Ovary (tissue), 9 donors: ENCODE results near the gene NPS. TPM values are rescaled to one million over a fixed set of nuclear protein-coding genes. Genes with fewer than 3 reads are reported as not detected.

ENCODE experiments used
- DNase-seq, 5 donors: peaks; one replicate each; pipeline ENCODE4 v3.0.0-alpha.2; 2019 to 2020
- H3K27ac ChIP-seq, 2 donors: fragments of 200-600 bp; one replicate each; pipeline versions ENCODE4 v1.5.1 to v1.8.0; 2019 to 2022
- H3K27me3 ChIP-seq: fragments of 200-600 bp; one replicate; pipeline ENCODE4 v1.8.0; 2022
- H3K36me3 ChIP-seq: fragments of 200-600 bp; sonication (generic); one replicate; pipeline ENCODE4 v1.5.1; 2019
- H3K4me1 ChIP-seq: one replicate; pipeline ENCODE4 v1.8.1; 2013; ENCODE audit warnings: mild to moderate bottlenecking, moderate library complexity; ENCODE audit not compliant: insufficient read depth
- H3K4me3 ChIP-seq: fragments of 200-600 bp; sonication (generic); one replicate; pipeline ENCODE4 v1.5.1; 2017
- H3K9me3 ChIP-seq, 2 donors: fragments of 200-600 bp in 1 of 2; sonication (generic) in 1 of 2; one replicate each; pipeline versions ENCODE4 v1.5.1 to v1.8.1; 2013 to 2019; ENCODE audit warnings: mild to moderate bottlenecking in 1 of 2, moderate library complexity in 1 of 2
- EP300 ChIP-seq: sonication (generic); formaldehyde crosslinking; IDR thresholded peaks from one replicate; pipeline ENCODE4 v1.6.1; 2017; ENCODE audit warnings: antibody characterized with exemption
- POLR2A ChIP-seq: fragments of 450-650 bp; IDR thresholded peaks from one replicate; pipeline ENCODE4 v1.6.1; 2017; ENCODE audit warnings: antibody characterized with exemption, mild to moderate bottlenecking, moderate library complexity
- WGBS, 3 donors: extraction: QIAGEN DNeasy Blood & Tissue Kit in 1 of 3; methylation state at CpG; one replicate each; pipeline versions ENCODE4 v1.1.5 to v1.1.7; 2013 to 2017; 5-methylcytosine and 5-hydroxymethylcytosine counted together
- intact Hi-C, 4 donors: fragments of 100-400 bp; cut with DNase I; formaldehyde crosslinking; loops; one replicate each; pipeline versions ENCODE4 v1.11.0 to v1.15.1; 2022 to 2023
- polyA plus RNA-seq, 2 donors: library from polyadenylated mRNA; stranded (reverse); fragments of 200-250 nt in 1 of 2; fragments of 350-450 nt in 1 of 2; fragmentation: Illumina TruSeq in 1 of 2; extraction: RNeasy Lipid Tissue Mini Kit (QIAGEN cat#74804) in 1 of 2; gene quantifications; one replicate each; pipeline ENCODE4 v1.2.3, GENCODE V29; 2013 to 2014
- total RNA-seq, 7 donors: library from RNA; depleted of rRNA in 2 of 7; stranded (reverse); fragments of >200 nt in 2 of 7; fragmentation: NEBNext Ultra II Directional in 3 of 7; extraction: Animal tissue kit (Norgen Biotek cat#: 25700) in 3 of 7; gene quantifications; one replicate each; pipeline versions ENCODE4 v1.1.0 to v1.2.4, GENCODE V29; 2016 to 2023
- TF ChIP-seq, protein P1 (sequence below), 3 donors: fragments of 450-650 bp in 2 of 3; fragments of 200-600 bp in 1 of 3; IDR thresholded peaks; one replicate each; pipeline versions ENCODE4 v1.5.1 to v1.8.0; 2016 to 2022; ENCODE audit warnings: antibody characterized with exemption in 3 of 3, mild to moderate bottlenecking in 1 of 3
- donor health status: DM: no; HTN: no; CAD: no; lungs with moderate emphysema.
- donor health status: DM: no; HTN: no; CAD: no.
- donor health status: Bipolar disorder and iron deficiency.
- donor health status: DM: yes; HTN: yes; CAD: no.
- donor health status: DM: no; HTN: no; CAD: no.
- donor health status: DM: yes; HTN: yes; CAD: no.

The NPS gene
- total and polyA plus RNA-seq, 9 donors: not detected

DNA sequence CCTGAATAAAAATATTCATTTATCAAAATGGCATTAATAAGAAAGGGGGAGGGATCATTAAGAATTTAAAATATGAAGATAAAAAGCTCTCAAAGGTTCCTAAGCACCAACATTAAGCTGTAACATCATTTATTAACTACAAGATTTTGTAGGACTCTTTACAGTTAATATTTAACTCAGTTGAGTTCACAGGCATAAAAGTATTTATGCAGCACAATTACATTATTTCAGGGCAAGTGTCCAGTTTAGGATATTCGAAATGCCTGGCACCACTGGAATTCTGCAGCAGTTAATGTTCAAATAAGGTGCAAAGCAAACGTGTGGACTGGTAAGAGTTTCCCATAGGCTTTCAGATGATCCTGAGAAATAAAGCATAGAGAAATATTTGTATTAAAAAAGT is 30.5 kb downstream of the NPS start:
- 50 to 65% (median 51%) methylated on average over 2 of the region's 2 CpGs for WGBS, 3 donors
- intact Hi-C loops: no loop called here
- no peak overlapping the region for H3K27ac ChIP-seq

DNA sequence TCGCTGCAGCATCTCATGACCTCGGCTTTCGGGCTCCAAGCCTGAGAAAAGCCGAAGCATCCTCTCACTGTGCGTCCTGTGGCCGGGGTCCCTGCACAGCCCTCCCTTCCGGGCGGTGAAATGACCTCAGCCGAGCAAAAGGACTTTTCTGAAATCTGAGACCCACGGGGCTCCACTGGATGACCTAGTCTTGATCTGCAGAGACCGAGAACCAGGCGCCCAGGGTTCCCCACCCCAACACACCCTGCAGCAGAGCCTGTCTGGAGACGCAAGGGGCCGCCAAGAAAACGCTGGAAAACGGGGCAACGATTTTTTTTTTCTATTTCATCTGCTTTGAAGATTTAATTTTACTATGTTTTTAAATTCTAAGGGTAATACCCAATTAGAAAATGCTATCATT is 31.7 kb downstream of the NPS start:
- H3K4me3 ChIP-seq: no peak overlapping the region
- no peak for TF ChIP-seq POLR2A
- no peak for TF ChIP-seq EP300
- TF ChIP-seq, protein P1, sequence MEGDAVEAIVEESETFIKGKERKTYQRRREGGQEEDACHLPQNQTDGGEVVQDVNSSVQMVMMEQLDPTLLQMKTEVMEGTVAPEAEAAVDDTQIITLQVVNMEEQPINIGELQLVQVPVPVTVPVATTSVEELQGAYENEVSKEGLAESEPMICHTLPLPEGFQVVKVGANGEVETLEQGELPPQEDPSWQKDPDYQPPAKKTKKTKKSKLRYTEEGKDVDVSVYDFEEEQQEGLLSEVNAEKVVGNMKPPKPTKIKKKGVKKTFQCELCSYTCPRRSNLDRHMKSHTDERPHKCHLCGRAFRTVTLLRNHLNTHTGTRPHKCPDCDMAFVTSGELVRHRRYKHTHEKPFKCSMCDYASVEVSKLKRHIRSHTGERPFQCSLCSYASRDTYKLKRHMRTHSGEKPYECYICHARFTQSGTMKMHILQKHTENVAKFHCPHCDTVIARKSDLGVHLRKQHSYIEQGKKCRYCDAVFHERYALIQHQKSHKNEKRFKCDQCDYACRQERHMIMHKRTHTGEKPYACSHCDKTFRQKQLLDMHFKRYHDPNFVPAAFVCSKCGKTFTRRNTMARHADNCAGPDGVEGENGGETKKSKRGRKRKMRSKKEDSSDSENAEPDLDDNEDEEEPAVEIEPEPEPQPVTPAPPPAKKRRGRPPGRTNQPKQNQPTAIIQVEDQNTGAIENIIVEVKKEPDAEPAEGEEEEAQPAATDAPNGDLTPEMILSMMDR (IDR thresholded peaks at IDR 0.05): no peak
- H3K9me3 ChIP-seq: no peaks in the 10 kb centered on the region
- no peak overlapping the region for H3K27ac ChIP-seq
- peaks cover 9% of the 10 kb centered on the region for H3K4me1 ChIP-seq
- intact Hi-C loops: no loop called here
- H3K36me3 ChIP-seq: no peaks in the 10 kb centered on the region
- no peaks in the 10 kb centered on the region for H3K27me3 ChIP-seq
- no peak for DNase-seq
- WGBS, 3 donors: 80 to 83% (median 82%) methylated on average over 17 of the region's 17 CpGs

More for the DNA sequence above, 30.5 kb downstream of the NPS start:
- no peak for TF ChIP-seq POLR2A
- TF ChIP-seq EP300: no peak
- TF ChIP-seq, protein P1 (IDR thresholded peaks at IDR 0.05): no peak
- Histone ChIP-seq H3K36me3 (no peaks in the 10 kb centered on the region), H3K4me3 (no peak overlapping the region), H3K9me3 (no peaks in the 10 kb centered on the region), H3K27me3 (no peaks in the 10 kb centered on the region), H3K4me1 (peaks cover 9% of the 10 kb centered on the region)
- DNase-seq: no peak

DNA sequence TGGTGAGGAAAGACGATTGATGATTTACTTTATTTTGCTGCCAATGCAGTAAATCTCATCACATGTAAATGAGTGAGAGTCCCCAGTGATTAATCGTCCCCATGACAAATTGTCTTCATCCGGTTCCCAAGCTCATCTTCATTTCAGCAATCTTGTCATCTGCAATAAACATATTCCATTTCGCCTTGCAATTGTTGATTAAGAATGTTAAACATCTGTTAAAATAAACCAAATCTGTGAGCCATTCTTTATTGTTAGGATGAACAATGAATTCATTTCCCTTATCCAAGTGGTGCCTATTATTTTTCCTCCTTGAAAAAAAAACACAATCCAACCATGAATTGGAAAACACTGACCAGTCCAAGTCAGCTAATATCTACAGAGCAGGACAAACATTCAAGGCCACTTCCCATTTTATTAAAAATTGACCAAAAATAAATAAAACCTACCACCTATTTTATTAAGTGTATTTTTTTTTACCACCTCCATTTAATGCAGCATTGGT is 36.5 kb downstream of the NPS start:
- Histone ChIP-seq H3K36me3 (no peaks in the 10 kb centered on the region), H3K27ac (no peak overlapping the region), H3K4me3 (no peak overlapping the region), H3K9me3 (peaks cover 0 to 4% of the 10 kb centered on the region in 2 donors), H3K27me3 (no peaks in the 10 kb centered on the region), H3K4me1 (no peaks in the 10 kb centered on the region)
- WGBS, 3 donors: 77 to 86% (median 83%) methylated on average over 4 of the region's 4 CpGs
- TF ChIP-seq, protein P1 (IDR thresholded peaks at IDR 0.05): no peak
- TF ChIP-seq EP300 (no peak), POLR2A (no peak)
- DNase-seq: no peak
- intact Hi-C loops: no loop called here

DNA sequence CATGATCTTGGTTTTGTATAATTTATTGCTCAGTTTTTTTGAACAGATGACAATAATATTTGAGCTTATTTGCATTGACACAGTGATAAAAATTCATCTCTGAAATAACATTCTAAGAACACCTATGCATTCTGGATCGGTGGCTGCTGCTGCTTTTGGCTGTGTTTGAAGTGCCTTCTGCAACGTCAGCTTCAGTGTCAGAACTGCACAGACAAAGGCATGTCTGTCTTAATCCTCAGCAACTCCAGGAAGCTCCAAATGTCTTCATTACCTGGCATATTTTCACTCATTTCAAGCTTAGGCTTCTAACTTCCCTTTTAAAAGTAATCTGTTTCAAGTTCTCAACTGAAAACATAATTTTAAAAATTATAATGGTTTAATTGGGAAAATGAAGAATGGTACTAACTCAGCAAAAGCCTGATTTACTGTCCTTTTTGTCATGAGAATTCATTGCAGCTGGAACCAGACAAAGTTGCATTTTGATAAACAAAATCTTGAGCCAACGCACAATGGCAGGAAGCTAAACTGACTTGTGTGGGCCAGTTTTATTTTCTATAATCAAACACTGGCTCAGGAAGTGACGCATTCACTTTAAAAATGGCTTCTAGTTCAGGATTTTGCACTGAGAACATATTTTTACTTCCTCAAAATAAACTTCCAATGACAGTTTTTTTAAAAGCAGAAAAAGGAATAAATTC is 38.7 kb downstream of the NPS start:
- Histone ChIP-seq H3K36me3 (no peaks in the 10 kb centered on the region), H3K27ac (no peak overlapping the region), H3K4me3 (no peak overlapping the region), H3K27me3 (no peaks in the 10 kb centered on the region), H3K9me3 (peaks cover 0 to 4% of the 10 kb centered on the region in 2 donors), H3K4me1 (no peaks in the 10 kb centered on the region)
- no peak for DNase-seq
- no peak for TF ChIP-seq EP300
- TF ChIP-seq, protein P1 (IDR thresholded peaks at IDR 0.05): no peak
- TF ChIP-seq POLR2A: no peak
- WGBS, 3 donors: 25 to 37% (median 27%) methylated on average over 4 of the region's 4 CpGs
- intact Hi-C loops: no loop called here
